HCT116 (cell line): ENCODE measurements around the gene FRMD4A. TPM values are rescaled to one million over a fixed set of nuclear protein-coding genes. Genes with fewer than 3 reads are reported as not detected.

Experiments
- ATAC-seq: fragments of 200-7000 bp; cut with Tn5 transposase; 2 replicates; pipeline ENCODE4 v1.9.1; 2020; ENCODE audit warnings: mild to moderate bottlenecking, moderate library complexity
- BruUV-seq: library from RNA; stranded (reverse); fragments of 400-500 nt; replicated peaks from 2 replicates; lab custom pipeline; 2021; lab: Mats Ljungman, UMichigan
- CTCF ChIA-PET: fragments of 300-600 bp; sonication (Branson Sonifier 250); formaldehyde crosslinking; loops from one replicate; lab custom pipeline; 2021; ENCODE audit warnings: antibody characterized with exemption; lab: Charles Lee
- POLR2A ChIA-PET: fragments of 300-600, 350-600 bp; sonication (Branson Sonifier 250); formaldehyde crosslinking; loops from one replicate; lab custom pipeline; 2021; ENCODE audit warnings: antibody characterized with exemption; lab: Charles Lee
- RAD21 ChIA-PET, 2 experiments: fragments of 300-600 bp; sonication (Branson Sonifier 250); formaldehyde crosslinking; loops; one replicate each; lab custom pipeline; 2023; ENCODE audit warnings: low total read pairs in 2 of 2; ENCODE audit not compliant: uncharacterized antibody in 2 of 2, unreplicated experiment in 2 of 2, low non-redundant PET in 1 of 2; lab: Charles Lee
- DNase-seq: peaks from one replicate; pipeline ENCODE4 v3.0.0-alpha.2; 2010; ENCODE audit warnings: low read depth, low spot score
- H2AFZ ChIP-seq: fragments of 200-600 bp; shearing (Covaris generic), sonication (generic); 2 replicates; pipeline ENCODE4 v1.6.1; 2017; ENCODE audit warnings: low read depth, mixed run types, mixed read lengths, antibody characterized with exemption, low read length; ENCODE audit not compliant: poor library complexity, severe bottlenecking
- H3K27ac ChIP-seq: 2 replicates; pipeline ENCODE4 v1.5.1; 2012; ENCODE audit warnings: low read depth, low read length
- H3K27me3 ChIP-seq: fragments of 200-600 bp; sonication (generic); 2 replicates; pipeline ENCODE4 v1.6.1; 2016; ENCODE audit warnings: mixed run types, low read length, mixed read lengths; ENCODE audit not compliant: insufficient read depth
- H3K36me3 ChIP-seq, 2 experiments: fragments of 200-500 bp in 1 of 2; fragments of 200-600 bp in 1 of 2; sonication (Bioruptor generic) in 1 of 2; sonication (generic) in 1 of 2; 2 replicates each; pipeline versions ENCODE4 v1.5.1 to v1.6.1; 2014 to 2016; ENCODE audit warnings: low read length in 2 of 2, inconsistent platforms in 1 of 2, mixed read lengths in 1 of 2, mixed run types in 1 of 2; ENCODE audit not compliant: insufficient read depth in 2 of 2, control insufficient read depth in 1 of 2
- H3K4me1 ChIP-seq, 2 experiments: fragments of 200-600 bp in 1 of 2; sonication (generic) in 1 of 2; 2 replicates each; pipeline versions ENCODE4 v1.5.1 to v1.6.1; 2012 to 2017; ENCODE audit warnings: low read length in 2 of 2, inconsistent platforms in 1 of 2, mild to moderate bottlenecking in 1 of 2, mixed read lengths in 1 of 2, mixed run types in 1 of 2, moderate library complexity in 1 of 2; ENCODE audit not compliant: insufficient read depth in 2 of 2, control insufficient read depth in 1 of 2
- H3K4me2 ChIP-seq: fragments of 200-600 bp; sonication (generic); 2 replicates; pipeline ENCODE4 v1.6.1; 2017; ENCODE audit warnings: mixed run types, low read length, mixed read lengths
- H3K4me3 ChIP-seq, 2 experiments: fragments of 200-600 bp in 1 of 2; sonication (generic) in 1 of 2; replicated peaks in 1 of 2; 2 replicates each; pipeline ENCODE4 v1.5.1; 2011 to 2016; ENCODE audit warnings: low read length in 2 of 2, control low read depth in 1 of 2, low read depth in 1 of 2, mild to moderate bottlenecking in 1 of 2, mixed read lengths in 1 of 2, mixed run types in 1 of 2
- H3K79me2 ChIP-seq: fragments of 200-600 bp; sonication (generic); 2 replicates; pipeline ENCODE4 v1.6.1; 2017; ENCODE audit warnings: mild to moderate bottlenecking, mixed run types, low read length, moderate library complexity, mixed read lengths; ENCODE audit not compliant: insufficient read depth
- H3K9ac ChIP-seq: fragments of 200-600 bp; sonication (generic); 2 replicates; pipeline ENCODE4 v1.6.1; 2016; ENCODE audit warnings: low read length, mixed read lengths
- H3K9me2 ChIP-seq: fragments of 200-600 bp; sonication (generic), shearing (Covaris generic); 2 replicates; pipeline ENCODE4 v1.6.1; 2017; ENCODE audit warnings: mixed run types, mild to moderate bottlenecking, moderate library complexity; ENCODE audit not compliant: insufficient read depth
- H3K9me3 ChIP-seq, 2 experiments: fragments of 200-500 bp in 1 of 2; fragments of 200-600 bp in 1 of 2; sonication (Bioruptor generic) in 1 of 2; sonication (generic) in 1 of 2; 2 replicates each; pipeline ENCODE4 v1.6.1; 2014 to 2017; ENCODE audit warnings: low read length in 2 of 2, mixed read lengths in 2 of 2, inconsistent platforms in 1 of 2, low read depth in 1 of 2, mild to moderate bottlenecking in 1 of 2, mixed run types in 1 of 2, moderate library complexity in 1 of 2; ENCODE audit not compliant: control insufficient read depth in 1 of 2, insufficient read depth in 1 of 2
- H4K20me1 ChIP-seq: fragments of 200-600 bp; sonication (generic), shearing (Covaris generic); 2 replicates; pipeline ENCODE4 v1.6.1; 2017; ENCODE audit warnings: mixed run types, mild to moderate bottlenecking, moderate library complexity; ENCODE audit not compliant: insufficient read depth
- CBX3 ChIP-seq: IDR thresholded peaks from 2 replicates; pipeline ENCODE4 v1.6.1; 2012; ENCODE audit warnings: low read depth
- CEBPB ChIP-seq: IDR thresholded peaks from 2 replicates; pipeline ENCODE4 v1.6.1; 2012; ENCODE audit warnings: low read depth
- CTCF ChIP-seq, 3 experiments: fragments of 200-600 bp in 1 of 3; sonication (generic) in 1 of 3; IDR thresholded peaks in 2 of 3; conservative IDR thresholded peaks in 1 of 3; 2 replicates each; pipeline ENCODE4 v1.5.1; 2012 to 2017; ENCODE audit warnings: low read depth in 2 of 3, low read length in 2 of 3, antibody characterized with exemption in 1 of 3, borderline replicate concordance in 1 of 3, control low read depth in 1 of 3, mild to moderate bottlenecking in 1 of 3, mixed read lengths in 1 of 3, mixed run types in 1 of 3, moderate library complexity in 1 of 3; ENCODE audit not compliant: insufficient read depth in 1 of 3
- ELF1 ChIP-seq: IDR thresholded peaks from 2 replicates; pipeline ENCODE4 v1.6.1; 2012; ENCODE audit warnings: low read depth, borderline replicate concordance
- EZH2phosphoT487 ChIP-seq: fragments of 200-600 bp; IDR thresholded peaks from 2 replicates; pipeline ENCODE4 v1.6.1; 2018; ENCODE audit warnings: antibody characterized with exemption, borderline replicate concordance
- FOSL1 ChIP-seq: IDR thresholded peaks from 2 replicates; pipeline ENCODE4 v1.6.1; 2012; ENCODE audit warnings: low read depth
- JUND ChIP-seq: IDR thresholded peaks from 2 replicates; pipeline ENCODE4 v1.6.1; 2012
- MAX ChIP-seq: IDR thresholded peaks from 2 replicates; pipeline ENCODE4 v1.6.1; 2012
- POLR2A ChIP-seq: IDR thresholded peaks from 2 replicates; pipeline ENCODE4 v1.7.0; 2011; ENCODE audit warnings: borderline replicate concordance; ENCODE audit not compliant: insufficient read depth, insufficient read length; ENCODE audit errors: extremely low read depth
- REST ChIP-seq: IDR thresholded peaks from 2 replicates; pipeline ENCODE4 v1.6.1; 2012; ENCODE audit warnings: low read depth
- SIN3A ChIP-seq: IDR thresholded peaks from 2 replicates; pipeline ENCODE4 v1.6.1; 2012; ENCODE audit warnings: low read depth
- SP1 ChIP-seq: IDR thresholded peaks from 2 replicates; pipeline ENCODE4 v1.6.1; 2012; ENCODE audit warnings: low read depth
- SRF ChIP-seq: IDR thresholded peaks from 2 replicates; pipeline ENCODE4 v1.6.1; 2012; ENCODE audit warnings: low read depth
- TCF7L2 ChIP-seq: IDR thresholded peaks from 2 replicates; pipeline ENCODE4 v1.7.0; 2011; ENCODE audit warnings: borderline replicate concordance, inconsistent platforms; ENCODE audit not compliant: insufficient read depth, insufficient read length; ENCODE audit errors: extremely low read depth
- YY1 ChIP-seq: IDR thresholded peaks from 2 replicates; pipeline ENCODE4 v1.6.1; 2011; ENCODE audit warnings: low read length, low read depth, moderate library complexity, mild to moderate bottlenecking; ENCODE audit not compliant: insufficient replicate concordance; ENCODE audit errors: extremely low read depth
- ZFX ChIP-seq: fragments of 450-650 bp; IDR thresholded peaks from 2 replicates; pipeline ENCODE4 v1.6.1; 2017
- intact Hi-C: fragments of 100-400 bp; cut with micrococcal nuclease; formaldehyde crosslinking; loops from 2 replicates; pipeline ENCODE4 v1.10.0; 2022
- total RNA-seq: library from RNA; stranded (reverse); gene quantifications from one replicate; pipeline ENCODE4 v1.2.1, GENCODE V29; 2021; ENCODE audit not compliant: unreplicated experiment

Gene FRMD4A
- total RNA-seq, 1 experiment from 2014 or later = 0.20 TPM

GRCh38 chr10:13658871-13659685 is 671.6 kb downstream of the FRMD4A start:
- ChIA-PET RAD21 (interaction anchor here in 1 of 2 experiments (0.7 to 0.8 kb wide), 2 partner anchors 119 to 404 kb away, joined by 4 to 6 read pairs; no protein-coding TSS in a partner anchor), CTCF (interaction anchor here (0.8 to 1.3 kb wide), 3 partner anchors 119 to 287 kb away, joined by 3 to 9 read pairs (median 5); no protein-coding TSS in a partner anchor), POLR2A (no interaction called here)
- H3K4me1 ChIP-seq = no peaks in the 10 kb centered on the region
- no peaks in the 10 kb centered on the region for H3K9me3 ChIP-seq
- H3K9ac ChIP-seq = no peak overlapping the region
- H3K4me2 ChIP-seq = no peak overlapping the region
- no peaks in the 10 kb centered on the region for H3K79me2 ChIP-seq
- no peaks in the 10 kb centered on the region for H4K20me1 ChIP-seq
- H3K4me3 ChIP-seq = no peak overlapping the region
- intact Hi-C loops = no loop called here
- no peaks in the 10 kb centered on the region for H3K36me3 ChIP-seq
- H2AFZ ChIP-seq = no peak overlapping the region
- no peaks in the 10 kb centered on the region for H3K9me2 ChIP-seq
- no TSS peak for BruUV-seq
- DNase-seq (no peak), ATAC-seq (no peak)
- no peak for TF ChIP-seq CTCF (IDR thresholded peaks at IDR 0.05 in 2 of 3, conservative IDR thresholded peaks at IDR 0.05 in 1 of 3; ENCODE audit: borderline replicate concordance in 1 of 3, insufficient read depth in 1 of 3, low read depth in 2 of 3, low read length in 2 of 3)
- TF ChIP-seq SRF = no peak
- TF ChIP-seq SIN3A = no peak
- TF ChIP-seq CEBPB = no peak
- TF ChIP-seq SP1 = no peak
- TF ChIP-seq JUND = no peak
- TF ChIP-seq CBX3 = no peak
- TF ChIP-seq YY1 = no peak
- no peak for TF ChIP-seq TCF7L2
- TF ChIP-seq ELF1 = no peak
- no peak for TF ChIP-seq ZFX
- TF ChIP-seq MAX = no peak
- TF ChIP-seq REST = no peak
- no peak for TF ChIP-seq POLR2A
- TF ChIP-seq FOSL1 = no peak
- TF ChIP-seq EZH2phosphoT487 = no peak
- H3K27ac ChIP-seq = no peak overlapping the region
- H3K27me3 ChIP-seq = no peaks in the 10 kb centered on the region
